Activated CD8-positive, alpha-beta memory T cell treated with anti-CD3 and anti-CD28 coated beads, Interleukin-2, amount 10 ng/mL, durations not matched to agents 7 days and 5 days (primary cell): ENCODE results near the gene S100A7. TPM values are rescaled to one million over a fixed set of nuclear protein-coding genes. Genes with fewer than 3 reads are reported as not detected.

Experiments
- ATAC-seq: fragments of 150-1000 bp; cut with Tn5 transposase; one replicate; pipeline ENCODE4 v1.10.0; 2021; ENCODE audit warnings: moderate library complexity
- CTCF ChIA-PET: fragments of 350-600 bp; sonication (Branson Sonifier 250); formaldehyde crosslinking; loops from one replicate; lab custom pipeline; 2021; ENCODE audit warnings: antibody characterized with exemption; lab: Charles Lee
- DNase-seq: peaks from one replicate; pipeline ENCODE4 v3.0.0-alpha.2; 2020
- H3K27ac Mint-ChIP-seq: one replicate; pipeline ENCODE4 v1.8.0; 2021; ENCODE audit warnings: mild to moderate bottlenecking, mixed read lengths
- H3K27me3 Mint-ChIP-seq: one replicate; pipeline ENCODE4 v1.8.0; 2021; ENCODE audit warnings: mixed read lengths
- H3K36me3 Mint-ChIP-seq: one replicate; pipeline ENCODE4 v1.8.0; 2021; ENCODE audit warnings: mild to moderate bottlenecking, mixed read lengths
- H3K4me1 Mint-ChIP-seq: one replicate; pipeline ENCODE4 v1.8.0; 2021; ENCODE audit warnings: mixed read lengths
- H3K4me3 Mint-ChIP-seq: one replicate; pipeline ENCODE4 v1.8.0; 2021; ENCODE audit warnings: mild to moderate bottlenecking, moderate library complexity, mixed read lengths
- H3K9me3 Mint-ChIP-seq: one replicate; pipeline ENCODE4 v1.8.0; 2022; ENCODE audit warnings: low read depth, mixed read lengths
- total RNA-seq, 2 experiments: library from RNA; stranded (reverse); gene quantifications; one replicate each; pipeline ENCODE4 v1.2.3, GENCODE V29; 2021

S100A7 gene
- total RNA-seq, 2 experiments from 2014 or later, result not detected

- peaks cover 11% of the 10 kb centered on the region for H3K27me3 Mint-ChIP-seq
Observed at GRCh38 chr1:153490272-153491051, 30.0 kb upstream of the S100A7 start.

GRCh38 chr1:153488731-153489130, 28.3 kb upstream of the S100A7 start:
- Mint-ChIP-seq H3K9me3 (no peaks in the 10 kb centered on the region), H3K4me3 (no peak overlapping the region), H3K4me1 (no peaks in the 10 kb centered on the region), H3K27me3 (peaks cover 24% of the 10 kb centered on the region), H3K27ac (no peak overlapping the region), H3K36me3 (no peaks in the 10 kb centered on the region)
- DNase-seq (no peak), ATAC-seq (no peak)
- CTCF ChIA-PET, result interaction anchor here (0.9 to 1.5 kb wide), 3 partner anchors 9 to 136 kb away, joined by 3 to 5 read pairs (median 4); no protein-coding TSS in a partner anchor

More at GRCh38 chr1:153490272-153491051, 30.0 kb upstream of the S100A7 start:
- no peaks in the 10 kb centered on the region for H3K9me3 Mint-ChIP-seq
- H3K4me3 Mint-ChIP-seq, result no peak overlapping the region
- no peaks in the 10 kb centered on the region for H3K36me3 Mint-ChIP-seq
- H3K27ac Mint-ChIP-seq, result no peak overlapping the region
- CTCF ChIA-PET, result no interaction called here
- no peak for DNase-seq
- no peak for ATAC-seq
- no peaks in the 10 kb centered on the region for H3K4me1 Mint-ChIP-seq

- no peak for ATAC-seq
- H3K36me3 Mint-ChIP-seq, result no peaks in the 10 kb centered on the region
- H3K4me3 Mint-ChIP-seq, result no peak overlapping the region
- H3K27ac Mint-ChIP-seq, result no peak overlapping the region
- no peaks in the 10 kb centered on the region for H3K4me1 Mint-ChIP-seq
- CTCF ChIA-PET, result interaction anchor here (1.5 kb wide), 1 partner anchor 135 kb away, joined by 5 read pairs; no protein-coding TSS in a partner anchor
- peaks cover 29% of the 10 kb centered on the region for H3K27me3 Mint-ChIP-seq
- DNase-seq, result no peak
- no peaks in the 10 kb centered on the region for H3K9me3 Mint-ChIP-seq
Observed at GRCh38 chr1:153487707-153488106, 27.3 kb upstream of the S100A7 start.

GRCh38 chr1:153485863-153486262, 25.4 kb upstream of the S100A7 start:
- Mint-ChIP-seq H3K36me3 (no peaks in the 10 kb centered on the region), H3K4me1 (no peaks in the 10 kb centered on the region), H3K9me3 (no peaks in the 10 kb centered on the region), H3K27me3 (peaks cover 41% of the 10 kb centered on the region), H3K27ac (no peak overlapping the region), H3K4me3 (no peak overlapping the region)
- CTCF ChIA-PET, result interaction anchor here (1.6 to 3.3 kb wide), 2 partner anchors 9 to 133 kb away, joined by 5 to 20 read pairs; no protein-coding TSS in a partner anchor
- ATAC-seq (no peak), DNase-seq (no peak)

GRCh38 chr1:153483776-153484175, 23.3 kb upstream of the S100A7 start:
- H3K27me3 Mint-ChIP-seq, result peaks cover 54% of the 10 kb centered on the region
- CTCF ChIA-PET, result interaction anchor here (1.3 to 3.3 kb wide), 2 partner anchors 11 to 130 kb away, joined by 4 to 20 read pairs; no protein-coding TSS in a partner anchor
- ATAC-seq (no peak), DNase-seq (no peak)
- H3K36me3 Mint-ChIP-seq, result no peaks in the 10 kb centered on the region
- no peaks in the 10 kb centered on the region for H3K4me1 Mint-ChIP-seq
- H3K27ac Mint-ChIP-seq, result no peak overlapping the region
- no peaks in the 10 kb centered on the region for H3K9me3 Mint-ChIP-seq
- no peak overlapping the region for H3K4me3 Mint-ChIP-seq

GRCh38 chr1:153481124-153481523, 20.7 kb upstream of the S100A7 start:
- peaks cover 56% of the 10 kb centered on the region for H3K27me3 Mint-ChIP-seq
- H3K4me1 Mint-ChIP-seq, result no peaks in the 10 kb centered on the region
- no peak for ATAC-seq
- H3K36me3 Mint-ChIP-seq, result no peaks in the 10 kb centered on the region
- no peak overlapping the region for H3K27ac Mint-ChIP-seq
- H3K9me3 Mint-ChIP-seq, result no peaks in the 10 kb centered on the region
- H3K4me3 Mint-ChIP-seq, result no peak overlapping the region
- CTCF ChIA-PET, result no interaction called here
- DNase-seq, result no peak

GRCh38 chr1:153478692-153479618, 18.5 kb upstream of the S100A7 start:
- Mint-ChIP-seq H3K9me3 (no peaks in the 10 kb centered on the region), H3K4me3 (no peak overlapping the region), H3K4me1 (no peaks in the 10 kb centered on the region), H3K27ac (no peak overlapping the region), H3K36me3 (no peaks in the 10 kb centered on the region), H3K27me3 (peaks cover 43% of the 10 kb centered on the region)
- CTCF ChIA-PET, result interaction anchor here (1.1 to 1.7 kb wide), 3 partner anchors 13 to 127 kb away, joined by 5 to 6 read pairs (median 5); no protein-coding TSS in a partner anchor
- DNase-seq, result no peak
- no peak for ATAC-seq

- H3K4me3 Mint-ChIP-seq, result no peak overlapping the region
Observed at GRCh38 chr1:153478047-153478691, 17.7 kb upstream of the S100A7 start.

GRCh38 chr1:153476491-153477093, 16.1 kb upstream of the S100A7 start:
- no peak for DNase-seq
- Mint-ChIP-seq H3K9me3 (peaks cover 11% of the 10 kb centered on the region), H3K4me3 (no peak overlapping the region), H3K27ac (no peak overlapping the region), H3K4me1 (no peaks in the 10 kb centered on the region), H3K36me3 (no peaks in the 10 kb centered on the region), H3K27me3 (peaks cover 29% of the 10 kb centered on the region)
- CTCF ChIA-PET, result interaction anchor here (1.4 kb wide), 1 partner anchor 11 kb away, joined by 3 read pairs; no protein-coding TSS in a partner anchor
- no peak for ATAC-seq

More at GRCh38 chr1:153478047-153478691, 17.7 kb upstream of the S100A7 start:
- Mint-ChIP-seq H3K36me3 (no peaks in the 10 kb centered on the region), H3K9me3 (peaks cover under 1% of the 10 kb centered on the region), H3K27me3 (peaks cover 38% of the 10 kb centered on the region), H3K4me1 (no peaks in the 10 kb centered on the region), H3K27ac (no peak overlapping the region)
- no peak for DNase-seq
- ATAC-seq, result no peak
- CTCF ChIA-PET, result interaction anchor here (1.0 to 1.7 kb wide), 4 partner anchors 12 to 126 kb away, joined by 3 to 6 read pairs (median 4); no protein-coding TSS in a partner anchor

- Mint-ChIP-seq H3K27ac (no peak overlapping the region), H3K27me3 (peaks cover 21% of the 10 kb centered on the region), H3K9me3 (peaks cover 15% of the 10 kb centered on the region), H3K4me3 (no peak overlapping the region), H3K4me1 (peaks cover 5% of the 10 kb centered on the region), H3K36me3 (no peaks in the 10 kb centered on the region)
- ATAC-seq, result no peak
- DNase-seq, result no peak
- CTCF ChIA-PET, result interaction anchor here (1.3 kb wide), 1 partner anchor 20 kb away, joined by 6 read pairs; no protein-coding TSS in a partner anchor
Observed at GRCh38 chr1:153475282-153475681, 14.8 kb upstream of the S100A7 start.

- Mint-ChIP-seq H3K4me1 (peaks cover 5% of the 10 kb centered on the region), H3K27me3 (peaks cover 19% of the 10 kb centered on the region), H3K9me3 (peaks cover 15% of the 10 kb centered on the region), H3K27ac (no peak overlapping the region), H3K36me3 (no peaks in the 10 kb centered on the region), H3K4me3 (no peak overlapping the region)
- ATAC-seq, result no peak
- no peak for DNase-seq
- CTCF ChIA-PET, result interaction anchor here (0.7 kb wide), 1 partner anchor 9 kb away, joined by 3 read pairs; no protein-coding TSS in a partner anchor
Observed at GRCh38 chr1:153474347-153474746, 13.9 kb upstream of the S100A7 start.

- Mint-ChIP-seq H3K36me3 (no peaks in the 10 kb centered on the region), H3K9me3 (peaks cover 15% of the 10 kb centered on the region), H3K27me3 (peaks cover 23% of the 10 kb centered on the region), H3K27ac (no peak overlapping the region), H3K4me3 (no peak overlapping the region), H3K4me1 (peaks cover 8% of the 10 kb centered on the region)
- DNase-seq, result no peak
- CTCF ChIA-PET, result no interaction called here
- ATAC-seq, result no peak
Observed at GRCh38 chr1:153470707-153471106, 10.3 kb upstream of the S100A7 start.
